A549 (cell line): ENCODE results near the gene SMG6. TPM values are rescaled to one million over a fixed set of nuclear protein-coding genes. Genes with fewer than 3 reads are reported as not detected.

Experiments used
- ATAC-seq, 2 experiments: fragments of 200-7000 bp in 1 of 2; fragments of >200 bp in 1 of 2; cut with Nextera tagmentation in 1 of 2; cut with Tn5 transposase in 1 of 2; 3 replicates each; pipeline versions ENCODE4 v1.8.0 to v1.9.1; 2018 to 2020; ENCODE audit warnings: mild to moderate bottlenecking in 1 of 2, moderate library complexity in 1 of 2
- CTCF ChIA-PET: fragments of 300-600 bp; sonication (Branson Sonifier 250); formaldehyde crosslinking; extraction: SDS; loops from one replicate; lab custom pipeline; 2021; ENCODE audit warnings: antibody characterized with exemption, inconsistent platforms; lab: Yijun Ruan, JAX
- POLR2A ChIA-PET: fragments of 350-600 bp; formaldehyde crosslinking; extraction: SDS; loops from one replicate; lab custom pipeline; 2021; ENCODE audit warnings: antibody characterized with exemption, inconsistent platforms; lab: Yijun Ruan, JAX
- DNase-seq, 2 experiments: peaks; one replicate each; pipeline versions ENCODE4 v3.0.0 to v3.0.0-alpha.2; 2011 to 2016; ENCODE audit warnings: low read depth in 1 of 2, low spot score in 1 of 2
- FAIRE-seq: peaks from 2 replicates; lab custom pipeline; 2011; peaks lifted over from hg19 to GRCh38; lab: Jason Lieb, UNC
- H3K27ac ChIP-seq, 2 experiments: fragments of >200 bp; sonication (Bioruptor Twin); formaldehyde crosslinking; 3 replicates each; pipeline ENCODE4 v1.5.1; 2016 to 2017
- H3K4me1 ChIP-seq: fragments of >200 bp; sonication (Bioruptor Twin); formaldehyde crosslinking; 3 replicates; pipeline ENCODE4 v1.6.1; 2016
- H3K4me2 ChIP-seq: fragments of >200 bp; sonication (Bioruptor Twin); formaldehyde crosslinking; 3 replicates; pipeline ENCODE4 v1.6.1; 2016
- H3K4me3 ChIP-seq: fragments of >200 bp; sonication (Bioruptor Twin); formaldehyde crosslinking; 3 replicates; pipeline ENCODE4 v1.5.1; 2016
- H3K9me3 ChIP-seq: fragments of >200 bp; sonication (Bioruptor Twin); formaldehyde crosslinking; 3 replicates; pipeline ENCODE4 v1.6.1; 2016
- ATOH8 ChIP-seq: fragments of 250-450 bp; sonication (Bioruptor Pico); IDR thresholded peaks from 2 replicates; pipeline ENCODE4 v1.5.0; 2020; ENCODE audit warnings: low read depth, mild to moderate bottlenecking, moderate library complexity
- CHD4 ChIP-seq: fragments of 200-600 bp; sonication (generic); IDR thresholded peaks from 2 replicates; pipeline ENCODE4 v1.6.1; 2016; ENCODE audit warnings: antibody characterized with exemption, mild to moderate bottlenecking, borderline replicate concordance
- CTCF ChIP-seq: fragments of >200 bp; sonication (Bioruptor Twin); formaldehyde crosslinking; IDR thresholded peaks from 3 replicates; pipeline ENCODE4 v1.5.1; 2016
- EHMT2 ChIP-seq: fragments of 200-600 bp; sonication (generic); IDR thresholded peaks from 2 replicates; pipeline ENCODE4 v1.6.1; 2016; ENCODE audit warnings: antibody characterized with exemption, low read depth, mild to moderate bottlenecking, moderate library complexity
- ELK1 ChIP-seq: fragments of 150-350 bp; IDR thresholded peaks from 2 replicates; pipeline ENCODE4 v1.6.1; 2014; ENCODE audit warnings: low read depth, mild to moderate bottlenecking, low read length
- HMGXB4 ChIP-seq: fragments of 250-450 bp; sonication (Bioruptor Pico); IDR thresholded peaks from 2 replicates; pipeline ENCODE4 v1.5.0; 2021; ENCODE audit warnings: mild to moderate bottlenecking, moderate library complexity, borderline replicate concordance
- HOXB5 ChIP-seq: fragments of 250-450 bp; sonication (Bioruptor Pico); IDR thresholded peaks from 2 replicates; pipeline ENCODE4 v1.5.0; 2020; ENCODE audit warnings: mild to moderate bottlenecking, moderate library complexity
- JUN ChIP-seq, 2 experiments: fragments of >200 bp; sonication (Bioruptor Twin); formaldehyde crosslinking; IDR thresholded peaks; 2 replicates in 1 of 2; 3 replicates in 1 of 2; pipeline ENCODE4 v1.6.1; 2016 to 2017
- KDM5A ChIP-seq: fragments of 200-600 bp; sonication (generic); IDR thresholded peaks from 2 replicates; pipeline ENCODE4 v1.6.1; 2016; ENCODE audit warnings: antibody characterized with exemption, mild to moderate bottlenecking
- NPAS2 ChIP-seq: fragments of 250-450 bp; sonication (Bioruptor Pico); IDR thresholded peaks from 2 replicates; pipeline ENCODE4 v1.8.0; 2022; ENCODE audit warnings: mild to moderate bottlenecking, moderate library complexity, borderline replicate concordance
- NR3C1 ChIP-seq: fragments of >200 bp; sonication (Bioruptor Twin); formaldehyde crosslinking; IDR thresholded peaks from 3 replicates; pipeline ENCODE4 v1.6.1; 2017
- POLR2A ChIP-seq: IDR thresholded peaks from 2 replicates; pipeline ENCODE4 v1.6.1; 2012; ENCODE audit warnings: mild to moderate bottlenecking, low read length
- POLR2AphosphoS2 ChIP-seq: conservative IDR thresholded peaks from 2 replicates; pipeline ENCODE4 v1.6.1; 2012; ENCODE audit warnings: low read length, improper control_type of control experiment, inconsistent platforms
- REST ChIP-seq: fragments of 200-600 bp; sonication (generic); IDR thresholded peaks from 2 replicates; pipeline ENCODE4 v1.6.1; 2016; ENCODE audit warnings: antibody characterized with exemption, mild to moderate bottlenecking, moderate library complexity
- RFX5 ChIP-seq: fragments of 450-650 bp; IDR thresholded peaks from 2 replicates; pipeline ENCODE4 v1.7.1; 2014; ENCODE audit warnings: antibody characterized with exemption, mild to moderate bottlenecking, moderate library complexity
- TP53 ChIP-seq: fragments of 250-450 bp; sonication (Bioruptor Pico); IDR thresholded peaks from 2 replicates; pipeline ENCODE4 v1.5.0; 2021; ENCODE audit warnings: mild to moderate bottlenecking, moderate library complexity
- ZSCAN20 ChIP-seq: fragments of 250-450 bp; sonication (Bioruptor Pico); IDR thresholded peaks from 2 replicates; pipeline ENCODE4 v1.8.0; 2022; ENCODE audit warnings: mild to moderate bottlenecking, moderate library complexity
- WGBS: methylation state at CpG from one replicate; pipeline ENCODE4 v1.1.6; 2017; ENCODE audit errors: missing lambda C conversion rate; 5-methylcytosine and 5-hydroxymethylcytosine counted together
- polyA plus RNA-seq, 4 experiments: library from polyadenylated mRNA; depleted of rRNA in 3 of 4; stranded (reverse); fragments of >200 nt; fragmentation: RNase III in 1 of 4; extraction: RNeasy Plus Mini Kit Qiagen cat#74134 plus additional on column Dnase treatment in 1 of 4; gene quantifications; 2 replicates in 3 of 4; 3 replicates in 1 of 4; pipeline ENCODE4 v1.2.3, GENCODE V29; 2011 to 2017

Gene SMG6
- polyA plus RNA-seq, 2 of the 4 experiments (the other 2 are of a cell fraction): 4.7 to 17.0 TPM

GRCh38 chr17:2017274-2017941 is 286.2 kb downstream of the SMG6 start (continued):
- no peak for TF ChIP-seq CHD4

GRCh38 chr17:2016494-2016893 is 287.1 kb downstream of the SMG6 start:
- CTCF ChIA-PET: interaction anchor here (0.7 to 5.5 kb wide), 4 partner anchors 11 to 108 kb away, joined by 3 to 24 read pairs (median 5); partner anchors contain the start of genes DPH1 and RTN4RL1
- Histone ChIP-seq H3K9me3 (peaks cover 14% of the 10 kb centered on the region; the same call in 2 of the 3 replicates), H3K4me1 (no peaks in the 10 kb centered on the region), H3K4me3 (no peak overlapping the region), H3K27ac (no peak overlapping the region), H3K4me2 (no peak overlapping the region)
- FAIRE-seq (no peak), DNase-seq (no peak), ATAC-seq (no peak)
- 74% methylated on average over 20 of the region's 20 CpGs for WGBS
- TF ChIP-seq HOXB5 (CRISPR knock-in tag) (no peak), NR3C1 (no peak), POLR2A (no peak), NPAS2 (CRISPR knock-in tag) (no peak), EHMT2 (no peak), KDM5A (no peak), HMGXB4 (CRISPR knock-in tag) (no peak), CTCF (no peak), RFX5 (no peak), ZSCAN20 (CRISPR knock-in tag) (no peak), ELK1 (no peak), REST (no peak), JUN (IDR thresholded peaks at IDR 0.05) (no peak)
- POLR2A ChIA-PET: no interaction called here

- Histone ChIP-seq H3K4me2 (no peak overlapping the region), H3K4me3 (no peak overlapping the region), H3K27ac (no peak overlapping the region), H3K4me1 (no peaks in the 10 kb centered on the region), H3K9me3 (peaks cover 14% of the 10 kb centered on the region; the same call in 2 of the 3 replicates)
- ChIA-PET POLR2A (no interaction called here), CTCF (interaction anchor here (0.6 to 5.5 kb wide), 4 partner anchors 11 to 407 kb away, joined by 3 to 24 read pairs (median 12); partner anchors contain the start of genes DPH1 and RTN4RL1)
- 64% methylated on average over 14 of the region's 14 CpGs for WGBS
- FAIRE-seq (no peak), DNase-seq (no peak), ATAC-seq (no peak)
- no peak for TF ChIP-seq ELK1
- TF ChIP-seq NR3C1: no peak
- no peak for TF ChIP-seq POLR2AphosphoS2
- TF ChIP-seq TP53 (CRISPR knock-in tag): no peak
- no peak for TF ChIP-seq ATOH8
- no peak for TF ChIP-seq CTCF
Measured at GRCh38 chr17:2015314-2015713, 288.3 kb downstream of the SMG6 start.
